Stimulated activated CD4-positive, alpha-beta T cell treated with anti-CD3 and anti-CD28 coated beads, TNF-alpha, amount 100 ng/mL, for 4 hours (primary cell): ENCODE data around the gene CSF2RB.

ENCODE experiments used
- DNase-seq, 3 experiments: peaks; one replicate each; pipeline ENCODE4 v3.0.0-alpha.2; 2020; ENCODE audit warnings: low read depth in 3 of 3

The CSF2RB gene

GRCh38 chr22:36936362-36937116 is 23.1 kb downstream of the CSF2RB start:
- DNase-seq = no peak

GRCh38 chr22:36937319-36938027 is 24.0 kb downstream of the CSF2RB start:
- no peak for DNase-seq

GRCh38 chr22:36938028-36938425 is 24.6 kb downstream of the CSF2RB start:
- DNase-seq = no peak

GRCh38 chr22:36938886-36939285 is 25.5 kb downstream of the CSF2RB start:
- no peak for DNase-seq

GRCh38 chr22:36940676-36941075 is 27.2 kb downstream of the CSF2RB start:
- no peak for DNase-seq

GRCh38 chr22:36942556-36942955 is 29.1 kb downstream of the CSF2RB start:
- DNase-seq = no peak

- DNase-seq = no peak
Observed at GRCh38 chr22:36946421-36947158, 33.2 kb downstream of the CSF2RB start.

- no peak for DNase-seq
Observed at GRCh38 chr22:36948273-36949225, 35.1 kb downstream of the CSF2RB start.

- DNase-seq = no peak
Observed at GRCh38 chr22:36950797-36951590, 37.6 kb downstream of the CSF2RB start.

GRCh38 chr22:36951746-36952145 is 38.3 kb downstream of the CSF2RB start:
- DNase-seq = no peak

GRCh38 chr22:36953239-36954080 is 40.0 kb downstream of the CSF2RB start:
- DNase-seq = no peak

- no peak for DNase-seq
Observed at GRCh38 chr22:36954251-36955014, 41.0 kb downstream of the CSF2RB start.

GRCh38 chr22:36955691-36956090 is 42.3 kb downstream of the CSF2RB start:
- DNase-seq = no peak

- no peak for DNase-seq
Observed at GRCh38 chr22:36958366-36958765, 44.9 kb downstream of the CSF2RB start.

GRCh38 chr22:36961626-36962025 is 48.2 kb downstream of the CSF2RB start:
- no peak for DNase-seq

- DNase-seq = no peak
Observed at GRCh38 chr22:36963302-36963701, 49.9 kb downstream of the CSF2RB start.

- no peak for DNase-seq
Observed at GRCh38 chr22:36964106-36964505, 50.7 kb downstream of the CSF2RB start.

GRCh38 chr22:36965696-36966095 is 52.3 kb downstream of the CSF2RB start:
- no peak for DNase-seq
